SH-SY5Y (cell line): Measurements from ENCODE around the gene KCNAB1.

Source experiments
- GATA2 ChIP-seq: IDR thresholded peaks from 2 replicates; pipeline ENCODE4 v1.6.1; 2011; ENCODE audit warnings: mild to moderate bottlenecking, low read depth, low read length
- GATA3 ChIP-seq: IDR thresholded peaks from 2 replicates; pipeline ENCODE4 v1.6.1; 2011; ENCODE audit warnings: low read depth, mild to moderate bottlenecking, low read length, moderate library complexity

GRCh38 chr3:156509189-156510174 is 389.1 kb downstream of the KCNAB1 start:
- TF ChIP-seq GATA3, result no peak
- no peak for TF ChIP-seq GATA2
